Activated gamma-delta T cell (primary cell): ENCODE data around the gene ZIM2.

Source experiments
- DNase-seq: peaks from one replicate; lab custom pipeline; 2025; lab: John Stamatoyannopoulos, UW

The ZIM2 gene

DNA sequence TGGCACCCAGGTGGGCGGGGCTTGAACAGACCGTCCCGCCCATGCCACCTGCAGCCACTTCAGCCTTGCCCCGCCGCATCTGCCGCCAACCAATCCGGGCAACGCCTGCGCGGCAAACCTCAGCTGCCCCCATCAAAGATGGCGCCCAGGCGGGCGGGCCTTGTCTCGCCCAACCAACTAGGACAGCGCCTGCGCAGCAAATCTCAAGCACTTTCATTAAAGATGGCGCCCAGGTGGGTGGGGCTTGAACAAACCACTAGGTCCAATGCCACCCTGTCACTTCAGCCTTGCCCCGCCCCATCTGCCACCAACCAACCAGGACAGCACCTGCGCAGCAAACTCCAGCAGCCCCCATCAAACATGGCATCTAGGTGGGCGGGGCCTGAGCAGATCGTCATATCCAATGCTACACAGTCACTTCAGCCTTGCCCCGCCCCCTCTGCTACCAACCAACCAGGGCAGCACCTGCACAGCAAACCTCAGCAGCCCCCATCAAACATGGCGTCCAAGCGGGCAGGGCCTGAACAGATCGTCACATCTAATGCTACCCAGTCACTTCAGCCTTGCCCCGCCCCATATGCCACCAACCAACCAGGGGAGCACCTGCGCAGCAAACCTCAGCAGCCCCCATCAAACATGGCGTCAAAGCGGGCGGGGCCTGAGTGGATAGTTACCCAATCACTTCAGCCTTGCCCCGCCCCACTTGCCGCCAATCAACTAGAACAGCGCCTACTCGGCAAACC is 1.4 kb downstream of the ZIM2 start:
- no peak for DNase-seq

DNA sequence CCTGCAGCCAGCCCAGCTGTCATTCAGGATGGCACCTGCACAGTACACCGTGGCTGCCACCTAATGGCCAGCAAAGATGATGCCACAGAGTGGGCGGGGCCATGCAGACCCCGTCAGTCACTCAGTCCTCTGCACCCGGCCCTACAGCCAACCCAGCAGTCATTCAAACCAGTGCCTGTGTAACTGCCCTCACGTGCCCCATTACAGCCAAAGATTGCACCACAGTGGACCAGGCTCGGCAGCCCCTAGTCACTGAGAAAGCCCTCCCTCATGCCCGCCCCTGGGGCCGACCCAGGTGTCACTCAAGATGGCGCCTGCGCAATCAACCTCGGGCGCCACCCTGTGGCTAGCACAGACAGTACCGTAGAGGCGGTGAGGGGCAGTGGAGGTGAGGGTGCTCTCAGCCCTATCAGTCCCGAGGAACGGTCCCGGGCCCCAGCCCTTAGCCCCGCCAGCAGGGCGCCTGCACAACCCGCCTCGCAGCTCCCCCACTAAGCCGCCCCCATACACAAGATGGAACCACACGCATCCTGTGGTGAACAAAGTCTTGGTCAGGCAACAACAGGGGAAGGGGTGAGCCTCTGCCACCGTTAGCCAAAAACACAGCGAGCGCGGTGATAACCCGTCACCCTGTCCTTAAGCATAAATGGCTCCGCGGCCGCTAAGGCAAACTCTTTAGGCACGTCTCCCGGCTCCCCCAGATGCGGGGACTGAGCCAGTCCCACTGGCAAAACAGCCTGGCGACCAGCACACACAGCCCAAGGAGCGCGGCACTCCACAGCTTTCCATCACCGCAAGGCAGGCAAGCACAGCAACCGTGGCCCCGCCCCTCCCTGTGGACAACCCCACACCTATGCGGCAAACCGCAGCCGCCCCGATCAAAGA is 2.3 kb downstream of the ZIM2 start:
- no peak for DNase-seq

DNA sequence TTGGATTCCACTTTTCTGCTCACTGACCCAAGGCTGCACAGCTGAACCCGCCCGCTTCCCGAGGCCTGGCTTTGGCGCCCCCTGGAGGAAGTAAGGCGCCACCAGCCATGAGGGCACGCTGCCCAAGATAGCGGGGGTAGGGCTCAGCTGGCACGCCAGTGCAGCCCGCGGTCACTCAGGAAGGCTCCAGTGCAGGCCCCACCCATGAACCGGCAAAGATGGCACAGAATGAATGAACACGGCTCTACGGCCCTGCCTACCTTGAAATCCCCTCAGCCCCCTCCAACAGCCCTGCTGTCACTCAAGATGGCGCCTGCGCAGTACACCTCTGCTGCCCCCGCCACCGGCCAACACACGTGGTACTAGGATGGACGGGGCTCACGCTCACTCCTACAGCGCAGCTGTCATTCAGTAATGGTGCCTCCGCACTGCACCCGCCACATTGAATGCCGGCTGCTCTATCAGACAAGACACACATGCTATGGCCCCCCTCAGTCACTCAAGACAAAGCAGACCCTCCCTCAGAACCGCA is 3.0 kb downstream of the ZIM2 start:
- no peak for DNase-seq

DNA sequence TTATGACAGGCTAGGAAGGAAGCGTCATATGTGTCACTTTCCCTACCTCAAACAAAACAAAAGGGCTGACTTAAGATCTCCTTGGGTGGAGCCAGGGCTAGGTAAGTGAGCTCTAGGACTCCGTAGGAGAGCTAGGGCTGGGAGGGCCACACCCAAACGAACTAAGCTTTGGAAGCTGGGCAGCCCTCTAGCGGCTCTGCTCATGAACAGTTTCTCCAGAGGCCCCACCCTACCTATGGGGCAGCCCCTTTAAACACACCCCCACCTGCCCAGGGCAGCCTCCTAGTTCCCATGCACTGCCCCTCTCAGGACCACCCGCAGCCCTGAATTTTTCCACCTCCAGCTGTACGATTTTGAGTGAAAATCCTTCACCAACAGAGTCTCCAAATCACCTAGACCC is 3.5 kb downstream of the ZIM2 start:
- no peak for DNase-seq

DNA sequence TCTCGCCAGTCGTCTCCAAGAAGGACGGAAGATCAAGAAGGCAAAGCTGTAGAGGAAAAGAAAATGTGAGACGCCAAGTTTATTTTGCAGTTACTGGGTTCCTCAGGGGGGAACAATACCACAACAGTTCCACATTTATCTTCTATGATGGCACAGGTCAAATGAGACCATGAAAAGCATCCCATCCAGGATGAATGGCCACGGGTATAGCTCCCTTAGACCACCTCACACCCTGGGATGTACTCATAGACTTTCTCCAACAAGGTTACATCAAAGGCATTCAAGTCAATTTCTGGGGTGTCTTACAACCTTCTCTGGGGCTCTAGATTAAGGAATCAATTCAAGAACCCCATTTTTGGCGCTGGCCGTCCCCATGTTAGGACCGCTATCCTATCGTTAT is 4.5 kb downstream of the ZIM2 start:
- DNase-seq, result no peak

DNA sequence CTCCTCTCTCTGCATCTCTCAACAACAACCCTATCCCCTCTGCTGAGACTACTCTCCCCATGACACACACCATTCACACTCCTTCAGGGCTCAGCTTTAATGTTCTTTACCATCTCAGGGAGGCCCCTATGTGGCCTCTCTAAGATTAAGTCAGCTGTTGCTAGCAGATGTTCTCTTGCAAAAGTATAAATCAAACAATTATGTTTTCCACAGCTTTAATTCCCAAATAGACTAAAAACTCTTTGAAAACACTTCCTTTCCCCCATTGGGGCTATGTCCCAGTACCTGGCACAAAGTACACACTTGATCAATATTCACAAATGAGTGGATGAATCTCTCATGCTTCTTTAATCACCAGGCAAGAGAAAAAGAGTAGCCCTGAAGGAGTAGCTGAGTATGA is 5.1 kb downstream of the ZIM2 start:
- DNase-seq, result no peak

DNA sequence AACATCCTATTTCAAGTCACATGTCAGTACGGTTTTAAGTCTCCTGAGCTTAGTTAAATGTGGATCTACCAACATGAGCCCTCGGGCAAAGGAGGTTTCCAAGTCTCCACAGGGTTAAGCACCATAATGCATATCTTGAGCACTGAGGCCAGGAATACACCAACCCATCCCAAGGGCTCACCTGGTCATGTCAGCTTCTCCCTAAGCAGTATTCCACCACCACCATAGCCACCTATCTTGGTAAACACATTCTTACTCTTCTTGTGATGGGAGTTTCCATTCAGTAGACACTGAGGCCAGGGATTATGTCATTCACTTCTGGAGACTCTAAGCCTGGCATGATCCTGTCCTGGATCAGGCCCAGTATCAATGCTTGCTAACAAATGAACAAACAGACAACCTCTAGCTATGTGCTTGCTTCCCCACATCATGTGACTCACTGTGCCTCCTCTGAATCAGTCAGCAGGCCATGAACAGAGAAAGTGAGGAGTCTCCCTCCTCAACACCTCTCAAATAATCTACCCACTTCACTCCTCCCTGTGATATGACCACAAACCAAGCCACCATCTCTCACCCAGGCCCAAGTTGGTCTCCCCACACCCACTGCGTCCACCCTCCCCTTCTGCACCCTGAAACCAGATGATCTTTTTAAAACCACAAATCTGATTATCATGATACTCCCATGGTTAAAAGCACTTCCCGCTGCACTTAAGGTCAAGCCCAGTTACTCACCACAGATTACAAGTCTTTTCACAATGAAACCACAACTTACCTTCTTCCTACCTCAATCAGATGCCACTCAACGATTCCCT is 5.8 kb downstream of the ZIM2 start:
- no peak for DNase-seq

DNA sequence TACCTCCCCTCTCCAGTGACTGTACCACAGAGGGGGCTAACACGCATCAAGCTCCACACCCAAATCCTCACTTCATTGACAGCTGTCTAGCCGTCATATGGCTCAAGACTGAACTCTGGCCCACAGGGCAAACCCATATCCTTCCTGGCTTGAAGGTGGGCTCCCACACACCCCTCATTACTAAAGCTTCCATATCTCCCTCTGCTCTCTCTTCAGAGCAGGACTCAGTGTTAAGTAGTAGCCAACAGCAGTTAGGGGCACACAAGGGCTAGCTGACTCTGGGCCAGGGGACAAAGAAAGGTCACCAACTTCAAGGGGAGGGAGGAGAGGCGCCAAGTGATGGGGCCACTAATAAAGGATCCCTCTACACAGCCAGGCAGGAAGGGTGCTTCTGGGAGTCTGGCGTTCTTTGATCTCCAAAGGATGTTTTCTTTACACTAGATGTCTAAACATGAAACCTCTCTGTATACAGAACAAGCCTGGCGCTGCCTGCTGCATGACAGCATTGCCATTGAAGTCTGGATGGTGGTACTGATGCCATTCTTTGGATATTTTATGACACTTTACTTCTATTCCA is 8.1 kb downstream of the ZIM2 start:
- DNase-seq, result no peak

DNA sequence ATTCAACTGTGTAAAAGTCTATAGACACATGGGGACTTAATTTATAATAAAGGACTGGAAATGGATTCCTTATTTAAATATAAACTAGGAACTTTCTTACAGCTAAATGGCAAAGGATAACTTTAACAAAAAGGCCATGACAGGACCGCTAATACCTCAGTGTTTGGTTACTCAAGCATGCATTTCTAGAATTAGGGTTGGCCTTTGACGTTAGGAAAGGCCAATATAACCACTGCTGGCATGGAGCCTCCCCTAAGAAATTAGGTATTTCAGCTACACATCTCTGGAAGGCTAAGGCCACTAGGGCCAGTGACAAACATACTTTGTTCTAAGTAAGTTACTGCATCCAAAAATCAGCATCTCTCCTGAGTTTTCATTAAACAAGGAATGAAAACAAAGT is 9.3 kb downstream of the ZIM2 start:
- DNase-seq, result no peak

DNA sequence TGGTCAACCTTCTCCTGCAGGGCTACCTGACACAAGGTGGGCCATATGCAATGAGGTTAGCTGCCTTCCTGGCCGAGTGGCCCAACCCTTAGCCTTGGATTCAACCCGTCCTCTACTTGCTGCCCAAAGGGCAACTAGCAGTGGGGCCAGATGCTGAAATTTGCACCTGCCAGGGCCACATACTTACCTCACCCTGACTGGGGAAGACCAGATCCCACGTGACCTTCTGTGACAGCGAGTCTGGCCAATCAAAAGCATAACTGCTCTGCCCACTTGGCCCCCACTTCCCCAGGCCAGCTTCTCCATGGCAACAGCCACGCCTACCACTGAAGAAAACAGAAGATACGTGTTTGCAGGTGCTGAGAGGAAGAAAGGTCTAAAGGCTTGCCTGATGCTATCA is 10.9 kb downstream of the ZIM2 start:
- no peak for DNase-seq

DNA sequence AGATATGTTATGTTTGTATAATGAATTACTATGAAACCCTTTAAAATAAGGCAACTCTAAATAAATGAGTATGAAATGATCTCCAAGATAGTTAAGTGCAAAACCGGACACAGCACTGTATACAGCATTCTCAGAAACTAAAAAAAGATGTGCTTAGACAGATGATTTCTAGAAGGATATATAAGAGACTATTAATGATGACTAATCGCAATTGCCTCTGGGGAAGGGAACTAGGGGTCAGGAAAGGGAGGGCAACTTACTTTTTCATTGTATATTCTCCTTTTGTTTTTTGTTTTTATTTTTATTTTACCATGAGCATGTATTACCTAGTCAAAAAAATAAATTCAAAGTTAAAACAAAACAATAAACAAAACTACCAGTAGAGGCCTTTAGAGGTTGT is 12.8 kb downstream of the ZIM2 start:
- no peak for DNase-seq

DNA sequence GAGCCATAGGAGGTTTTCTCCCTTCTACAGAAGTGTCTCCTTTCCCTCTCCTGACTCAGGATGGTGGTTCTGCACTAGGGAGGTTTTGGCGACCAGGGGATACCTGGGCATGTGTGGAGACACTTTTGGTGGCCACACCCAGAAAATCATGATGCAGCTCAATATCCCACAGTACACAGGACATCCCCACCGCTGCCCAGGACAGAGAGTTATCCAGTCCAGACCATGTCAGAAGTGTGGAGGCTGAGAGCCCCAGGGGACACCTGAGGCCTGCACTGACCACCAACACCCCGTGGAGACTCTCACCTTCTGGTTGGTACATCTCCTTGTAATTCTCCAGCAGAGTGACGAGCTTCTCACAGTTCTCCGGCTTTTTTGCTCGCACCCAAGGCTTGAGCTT is 16.6 kb downstream of the ZIM2 start:
- no peak for DNase-seq

DNA sequence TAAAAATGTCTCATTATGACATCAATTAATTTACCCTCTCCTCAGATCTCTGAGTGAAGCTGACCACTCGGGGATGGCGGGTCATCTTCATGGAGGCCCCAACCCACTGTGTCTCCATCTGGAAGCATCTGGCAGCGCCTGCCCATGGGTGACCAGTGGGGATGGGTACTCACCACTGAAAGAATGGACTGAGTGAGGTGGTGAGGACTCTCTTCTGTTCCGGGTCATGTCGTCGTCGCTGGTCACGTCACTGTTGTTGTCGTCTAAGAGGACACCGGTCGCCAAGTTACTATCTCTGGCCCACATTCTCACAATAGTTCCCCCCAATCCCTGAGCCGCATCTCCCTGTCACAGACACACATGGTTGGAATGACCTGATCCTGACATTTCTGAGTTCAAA is 17.1 kb downstream of the ZIM2 start:
- no peak for DNase-seq

DNA sequence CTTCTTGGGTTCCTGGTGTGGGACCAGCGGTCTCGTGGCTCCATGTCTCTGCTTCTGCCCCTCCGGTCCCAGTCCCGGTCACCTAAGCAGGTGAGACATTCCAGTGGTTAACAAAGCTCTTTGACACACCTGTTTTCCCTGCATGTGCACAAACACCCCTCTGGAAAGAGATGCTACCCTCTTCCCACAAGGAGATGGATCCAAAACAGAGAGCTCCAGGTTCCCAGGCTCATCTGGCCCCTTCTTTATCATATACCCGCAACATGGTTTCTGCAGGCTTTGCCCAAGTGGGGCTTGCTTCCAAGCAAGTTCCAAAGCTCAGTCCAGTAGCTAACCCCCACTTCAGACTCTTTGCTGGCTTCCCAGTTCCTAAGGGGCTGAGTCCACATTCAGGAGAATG is 17.8 kb downstream of the ZIM2 start:
- no peak for DNase-seq

DNA sequence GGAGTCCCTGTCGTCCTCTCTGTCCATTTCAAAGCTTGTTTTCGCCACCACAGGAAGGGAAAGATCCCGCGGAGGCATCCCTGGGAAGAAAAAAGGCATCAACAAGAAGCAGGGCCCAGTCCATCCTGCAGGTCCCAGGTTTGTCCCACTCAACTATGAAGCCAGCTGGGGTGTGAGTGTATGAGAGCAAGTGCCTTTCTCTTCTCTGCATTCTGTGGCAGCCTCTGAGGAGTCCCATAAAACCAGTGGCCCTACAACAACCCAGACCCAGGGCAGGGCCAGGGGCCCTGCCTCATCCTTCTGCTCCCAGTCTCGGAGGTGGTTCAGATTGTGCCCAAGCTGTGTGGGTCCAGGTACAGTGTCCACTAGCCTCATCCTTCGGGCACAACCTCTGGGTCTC is 18.9 kb downstream of the ZIM2 start:
- no peak for DNase-seq

DNA sequence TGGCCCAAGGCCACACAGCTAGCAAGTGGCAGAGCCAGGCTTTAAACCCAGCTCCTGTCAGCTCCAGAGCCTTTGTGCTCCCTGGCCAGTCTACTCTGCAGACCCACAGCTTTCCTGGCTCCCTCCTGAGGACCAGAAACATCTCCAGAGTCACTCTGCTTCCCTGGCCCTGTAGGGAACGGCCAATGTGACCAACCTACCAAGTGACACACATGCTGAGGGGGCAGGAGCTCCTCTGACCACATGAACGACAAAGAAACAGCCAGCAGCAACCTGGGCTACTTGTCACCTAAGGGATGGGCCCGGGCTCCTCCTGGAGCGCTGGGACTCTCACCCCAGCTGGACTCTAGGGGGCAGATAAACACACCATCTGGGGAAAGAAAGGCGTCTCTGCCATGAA is 19.3 kb downstream of the ZIM2 start:
- no peak for DNase-seq

DNA sequence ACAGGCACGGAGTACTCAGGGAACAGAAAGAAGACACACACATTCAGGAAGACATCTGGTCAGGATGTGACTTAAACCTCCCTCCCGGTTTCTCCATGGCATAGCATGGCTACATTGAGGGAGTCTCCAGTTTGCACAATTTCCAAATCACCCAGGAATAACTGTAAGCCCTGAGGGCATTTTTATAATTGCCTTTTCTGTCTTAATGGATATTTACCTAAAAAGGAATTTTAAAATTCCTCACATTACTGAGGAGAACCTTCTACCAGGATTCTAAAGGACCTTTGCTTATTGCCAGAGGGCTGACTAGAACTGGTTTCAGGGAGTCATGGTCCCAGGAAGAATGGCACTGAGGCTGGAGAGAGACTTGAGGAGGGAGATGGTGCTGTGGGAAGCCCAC is 21.4 kb downstream of the ZIM2 start:
- DNase-seq, result no peak

DNA sequence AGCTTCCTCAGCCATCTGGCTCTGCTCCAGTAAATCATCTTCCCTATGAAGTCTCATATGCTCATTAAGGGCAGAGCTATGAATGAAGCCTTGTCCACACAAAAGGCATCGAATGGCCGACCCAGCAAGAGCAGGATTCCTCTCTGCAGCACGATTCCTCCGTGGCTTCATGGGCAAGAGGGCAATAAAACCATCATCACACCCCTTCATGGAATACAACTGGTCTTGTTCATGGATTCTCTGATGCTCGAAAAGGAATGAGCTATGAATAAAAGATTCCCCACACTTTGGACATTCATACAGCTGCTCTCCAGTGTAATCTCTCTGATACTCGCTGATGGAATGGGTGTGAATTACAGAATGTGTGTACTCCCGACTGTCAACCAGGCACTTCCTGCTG is 25.9 kb downstream of the ZIM2 start:
- no peak for DNase-seq

DNA sequence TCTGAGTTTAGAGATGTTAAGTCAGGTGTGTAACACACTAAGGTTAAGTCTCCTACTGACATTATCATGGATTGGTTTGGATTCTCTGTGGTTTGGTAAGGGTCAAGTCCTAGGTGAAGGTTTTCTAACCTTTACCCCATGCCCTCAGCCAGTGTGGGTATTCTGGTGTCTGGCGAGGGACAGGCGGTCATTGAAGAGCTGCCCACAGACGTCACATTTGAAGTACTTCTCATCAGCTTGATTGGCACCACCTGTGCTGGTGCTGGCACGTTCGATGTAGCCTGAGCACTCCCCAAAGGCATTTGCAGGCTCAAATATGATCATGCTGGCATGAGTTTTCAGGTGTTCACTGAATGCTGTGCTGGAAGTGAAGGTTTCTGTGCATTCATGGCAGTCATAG is 27.0 kb downstream of the ZIM2 start:
- DNase-seq, result no peak

DNA sequence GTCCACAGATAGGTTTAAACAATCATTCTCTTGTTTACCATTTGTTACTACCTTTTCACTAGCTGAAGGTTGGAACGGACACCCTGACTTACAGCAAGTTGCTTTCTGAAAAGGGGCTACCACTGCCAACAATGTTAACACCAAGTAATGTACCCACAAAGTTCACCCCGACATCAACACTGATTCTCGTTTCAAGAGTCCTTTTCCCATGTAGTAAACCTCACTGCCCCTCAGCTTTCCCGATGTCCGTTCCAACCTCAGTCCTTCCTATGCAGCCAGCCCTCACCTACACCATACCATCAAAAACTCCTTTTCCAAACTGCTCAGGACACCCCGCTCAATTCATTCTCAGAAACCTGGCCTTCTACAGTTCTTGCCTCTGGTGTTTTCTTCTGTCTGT is 29.0 kb downstream of the ZIM2 start:
- no peak for DNase-seq

DNA sequence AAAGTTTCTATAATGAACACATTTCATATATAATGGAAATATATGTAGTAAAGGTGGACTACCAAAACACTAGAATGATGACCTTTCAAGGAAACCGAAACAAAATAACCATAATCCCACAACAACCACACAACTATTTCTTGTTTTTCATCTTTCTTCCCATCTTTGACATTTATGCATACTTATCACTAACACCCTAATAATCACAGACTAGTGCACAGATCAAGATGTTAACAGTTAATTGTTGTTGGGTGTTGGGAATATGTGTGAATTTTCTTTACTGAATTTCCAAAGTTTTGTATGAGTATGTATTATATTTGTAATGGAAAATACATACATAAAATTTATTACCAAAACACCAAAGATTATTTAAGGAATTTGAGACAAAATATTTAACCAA is 30.3 kb downstream of the ZIM2 start:
- DNase-seq, result no peak
